ENCODE data around the gene DCAF5.

DNA sequence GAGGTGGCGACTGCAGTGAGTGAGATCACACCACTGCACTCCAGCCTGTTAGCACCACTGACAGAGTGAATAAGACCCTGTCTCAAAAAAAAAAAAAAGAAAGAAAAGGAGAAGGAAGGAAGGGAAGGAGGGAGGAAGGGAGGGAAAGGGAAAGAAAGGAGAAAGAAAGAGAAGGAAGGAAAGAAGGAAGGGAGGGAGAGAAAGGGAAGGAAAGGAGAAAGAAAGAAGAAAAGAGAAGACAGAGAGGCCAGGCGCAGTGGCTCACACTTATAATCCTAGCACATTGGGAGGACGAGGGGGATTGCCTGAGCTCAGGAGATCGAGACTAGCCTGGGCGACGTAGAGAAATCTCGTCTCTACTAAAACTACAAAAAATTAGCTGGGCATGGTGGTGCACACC lies 13.2 kb downstream of the DCAF5 start:
- TF ChIP-seq, protein P1, sequence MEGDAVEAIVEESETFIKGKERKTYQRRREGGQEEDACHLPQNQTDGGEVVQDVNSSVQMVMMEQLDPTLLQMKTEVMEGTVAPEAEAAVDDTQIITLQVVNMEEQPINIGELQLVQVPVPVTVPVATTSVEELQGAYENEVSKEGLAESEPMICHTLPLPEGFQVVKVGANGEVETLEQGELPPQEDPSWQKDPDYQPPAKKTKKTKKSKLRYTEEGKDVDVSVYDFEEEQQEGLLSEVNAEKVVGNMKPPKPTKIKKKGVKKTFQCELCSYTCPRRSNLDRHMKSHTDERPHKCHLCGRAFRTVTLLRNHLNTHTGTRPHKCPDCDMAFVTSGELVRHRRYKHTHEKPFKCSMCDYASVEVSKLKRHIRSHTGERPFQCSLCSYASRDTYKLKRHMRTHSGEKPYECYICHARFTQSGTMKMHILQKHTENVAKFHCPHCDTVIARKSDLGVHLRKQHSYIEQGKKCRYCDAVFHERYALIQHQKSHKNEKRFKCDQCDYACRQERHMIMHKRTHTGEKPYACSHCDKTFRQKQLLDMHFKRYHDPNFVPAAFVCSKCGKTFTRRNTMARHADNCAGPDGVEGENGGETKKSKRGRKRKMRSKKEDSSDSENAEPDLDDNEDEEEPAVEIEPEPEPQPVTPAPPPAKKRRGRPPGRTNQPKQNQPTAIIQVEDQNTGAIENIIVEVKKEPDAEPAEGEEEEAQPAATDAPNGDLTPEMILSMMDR (IDR thresholded peaks at IDR 0.05): no peak
- no peak for TF ChIP-seq POLR2A (IDR thresholded peaks at IDR 0.05)
